Measurements from ENCODE around the gene ST3GAL4.
"Not testable (repeated sequence)": the region's sequence is repeated elsewhere in the genome, so short reads cannot be mapped to it uniquely, and the experiment has no call there.

Gene ST3GAL4, protein sequence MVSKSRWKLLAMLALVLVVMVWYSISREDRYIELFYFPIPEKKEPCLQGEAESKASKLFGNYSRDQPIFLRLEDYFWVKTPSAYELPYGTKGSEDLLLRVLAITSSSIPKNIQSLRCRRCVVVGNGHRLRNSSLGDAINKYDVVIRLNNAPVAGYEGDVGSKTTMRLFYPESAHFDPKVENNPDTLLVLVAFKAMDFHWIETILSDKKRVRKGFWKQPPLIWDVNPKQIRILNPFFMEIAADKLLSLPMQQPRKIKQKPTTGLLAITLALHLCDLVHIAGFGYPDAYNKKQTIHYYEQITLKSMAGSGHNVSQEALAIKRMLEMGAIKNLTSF

DNA sequence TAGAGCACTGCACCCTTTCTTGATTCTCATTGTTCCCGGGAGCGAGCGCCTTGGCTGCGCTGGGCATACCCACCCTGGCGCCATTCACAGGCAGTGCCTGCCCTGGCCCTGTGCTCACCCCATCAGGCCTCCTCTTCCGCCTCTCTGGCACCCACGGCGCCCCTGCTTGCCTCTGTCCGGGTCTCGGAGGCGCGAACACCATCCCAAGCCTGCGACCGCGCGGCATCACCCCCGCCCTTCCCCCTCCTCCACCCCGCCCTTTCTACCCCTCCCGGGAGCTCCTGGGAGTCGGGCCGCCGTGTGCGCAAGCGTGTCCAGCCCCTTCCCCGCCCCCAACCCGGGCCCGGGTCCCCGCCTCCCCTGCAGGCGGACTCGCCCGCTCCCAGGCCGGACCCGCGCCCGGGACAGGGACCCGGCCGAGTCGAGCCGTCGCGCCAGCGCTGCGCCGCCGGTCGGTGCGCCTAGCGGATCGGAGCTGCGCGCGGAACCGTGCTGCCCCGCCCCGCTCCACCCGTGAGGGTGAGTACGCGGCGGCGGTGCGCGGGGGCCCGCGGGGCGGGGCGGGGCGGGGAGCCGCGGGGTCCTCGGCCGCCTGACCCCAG is at the start of gene ST3GAL4:
ST3GAL4 (plus strand) TSS at position 363 of the 602 bp plus-strand sequence. CDS start 50,470 bp downstream, outside the sequence.
- no peak for DNase-seq (ENCODE audit: low read depth)

DNA sequence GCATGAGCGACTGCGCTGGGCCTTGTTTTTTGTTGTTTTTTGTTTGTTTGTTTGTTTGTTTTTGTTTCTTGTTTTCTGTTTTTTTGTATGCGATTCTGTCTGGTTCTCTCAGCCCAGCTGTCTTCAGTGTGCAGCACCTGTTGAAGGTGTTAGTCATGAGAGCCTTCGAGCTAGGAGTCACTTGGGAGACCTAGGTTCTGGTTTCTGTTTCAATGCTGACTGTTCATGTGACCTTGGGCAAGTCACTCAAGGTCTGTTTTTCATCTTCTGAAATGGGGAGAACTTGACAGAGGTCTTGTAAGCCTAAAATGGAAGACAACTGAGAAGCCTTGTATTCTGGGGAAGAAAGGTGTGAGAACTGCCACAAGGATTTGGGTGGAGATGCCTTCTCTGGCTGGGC is 49.8 kb upstream of the ST3GAL4 start:
- DNase-seq (ENCODE audit: low read depth) = no peak

DNA sequence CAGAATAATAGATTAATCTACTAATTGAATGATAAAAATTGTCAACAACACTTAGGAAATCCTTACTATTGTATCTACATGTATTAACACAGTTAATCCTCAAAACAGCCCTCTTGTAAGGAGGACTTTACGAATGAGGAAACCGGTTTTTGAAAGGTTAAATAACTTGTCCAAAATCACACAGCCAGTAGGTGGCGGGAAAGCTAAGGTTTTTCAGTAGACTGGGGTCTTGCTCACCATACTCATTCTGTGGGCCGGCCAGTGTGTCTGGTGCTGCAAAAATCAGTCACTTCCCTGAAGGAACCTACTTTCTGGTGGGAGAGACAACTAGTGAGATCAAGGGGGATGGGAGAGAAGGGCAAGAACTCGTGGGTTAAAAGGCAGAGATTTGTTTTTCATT is 47.8 kb upstream of the ST3GAL4 start:
- peak; percentile 28 for DNase-seq (ENCODE audit: low read depth)

DNA sequence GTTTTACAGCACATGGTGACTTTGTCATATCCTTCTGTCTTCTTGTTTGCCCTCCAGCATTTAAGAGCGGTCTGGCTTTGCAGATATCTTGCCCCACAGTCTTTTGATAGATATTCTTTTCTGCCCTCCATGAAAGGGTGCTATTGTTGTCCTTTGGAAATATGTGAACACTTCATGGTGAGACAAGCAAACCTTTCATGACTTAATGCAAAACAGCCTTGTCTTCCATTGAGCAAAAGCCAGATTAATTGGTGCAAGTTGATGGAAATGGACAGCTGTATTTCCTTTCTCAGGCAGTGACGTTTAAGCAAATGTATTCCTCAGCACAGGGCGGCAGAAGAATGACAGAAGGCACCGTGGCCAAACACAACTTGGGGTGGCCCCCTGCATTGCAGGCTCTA is 47.2 kb upstream of the ST3GAL4 start:
- DNase-seq (ENCODE audit: low read depth) = no peak

DNA sequence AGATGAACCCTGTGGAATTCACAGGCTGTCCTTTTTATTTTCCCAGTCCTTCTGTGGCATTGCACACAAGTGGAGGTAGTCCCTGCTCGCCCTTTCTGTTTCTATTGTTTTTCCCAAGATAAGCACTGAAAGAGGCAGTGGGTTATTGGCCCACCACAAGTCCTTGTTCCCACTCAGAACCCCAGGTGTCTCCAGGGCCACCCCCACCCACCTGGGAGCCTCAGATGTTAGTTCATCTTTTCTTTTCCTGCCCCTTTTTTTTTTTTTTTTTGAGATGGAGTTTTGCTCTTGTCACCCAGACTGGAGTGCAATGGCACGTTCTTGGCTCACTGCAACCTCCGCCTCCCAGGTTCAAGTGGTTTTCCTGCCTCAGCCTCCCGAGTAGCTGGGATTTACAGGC is 46.7 kb upstream of the ST3GAL4 start:
- not testable (repeated sequence) for DNase-seq (ENCODE audit: low read depth)

DNA sequence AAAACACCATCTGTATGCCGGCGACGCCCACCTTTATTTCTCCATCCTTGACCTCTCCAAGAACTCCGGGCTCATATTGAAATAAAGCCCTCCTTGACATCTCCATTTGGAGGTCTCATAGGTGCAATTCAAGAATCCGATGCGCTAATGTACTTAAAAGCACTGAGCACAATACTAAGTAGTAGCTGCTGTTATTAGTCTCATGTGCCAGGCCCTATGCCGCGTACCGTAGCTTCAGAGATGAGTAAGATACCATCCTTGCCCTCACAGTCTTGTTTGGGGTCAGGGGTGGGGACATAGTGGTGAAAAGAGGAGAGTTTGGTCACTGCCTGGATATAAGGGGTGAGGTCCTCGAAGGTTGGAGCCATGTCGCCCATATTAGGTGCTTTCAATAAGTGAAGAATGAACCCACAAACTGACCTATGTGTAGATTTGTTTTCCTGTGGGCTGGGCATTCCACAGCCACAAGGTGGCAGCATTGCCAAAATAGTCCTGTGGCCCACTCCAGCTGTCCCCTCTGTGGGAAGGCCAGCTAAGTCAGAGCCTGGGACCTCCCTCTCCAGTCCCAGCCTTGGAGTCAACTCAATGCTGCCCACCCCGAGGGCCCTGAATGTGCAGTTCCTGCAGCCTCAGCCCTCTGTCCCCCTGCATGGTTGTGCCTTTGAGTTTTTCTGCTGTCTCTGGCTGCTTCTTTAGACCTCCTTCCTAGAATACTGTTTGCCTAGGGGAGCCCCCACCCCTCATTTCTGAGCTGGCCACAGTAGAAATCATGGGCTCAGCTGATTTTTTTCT is 45.1 kb upstream of the ST3GAL4 start:
- peak; percentile 51 for DNase-seq (ENCODE audit: low read depth)

DNA sequence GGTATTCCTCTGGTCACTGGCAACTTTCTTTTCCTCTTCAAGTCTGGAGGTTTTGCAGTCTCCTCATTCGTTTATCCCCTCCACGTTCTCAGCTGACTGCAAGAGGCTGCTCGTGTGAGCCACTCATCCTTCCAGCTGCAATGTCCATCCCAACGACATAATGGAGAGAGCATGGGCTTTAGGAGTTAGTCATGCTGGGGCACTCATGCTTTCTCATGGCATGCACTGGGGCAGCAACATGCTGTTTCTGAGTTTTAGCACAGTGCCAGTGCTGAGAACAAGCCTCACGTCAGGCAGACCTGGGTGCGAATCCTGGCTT is 44.5 kb upstream of the ST3GAL4 start:
- DNase-seq (ENCODE audit: low read depth) = no peak

DNA sequence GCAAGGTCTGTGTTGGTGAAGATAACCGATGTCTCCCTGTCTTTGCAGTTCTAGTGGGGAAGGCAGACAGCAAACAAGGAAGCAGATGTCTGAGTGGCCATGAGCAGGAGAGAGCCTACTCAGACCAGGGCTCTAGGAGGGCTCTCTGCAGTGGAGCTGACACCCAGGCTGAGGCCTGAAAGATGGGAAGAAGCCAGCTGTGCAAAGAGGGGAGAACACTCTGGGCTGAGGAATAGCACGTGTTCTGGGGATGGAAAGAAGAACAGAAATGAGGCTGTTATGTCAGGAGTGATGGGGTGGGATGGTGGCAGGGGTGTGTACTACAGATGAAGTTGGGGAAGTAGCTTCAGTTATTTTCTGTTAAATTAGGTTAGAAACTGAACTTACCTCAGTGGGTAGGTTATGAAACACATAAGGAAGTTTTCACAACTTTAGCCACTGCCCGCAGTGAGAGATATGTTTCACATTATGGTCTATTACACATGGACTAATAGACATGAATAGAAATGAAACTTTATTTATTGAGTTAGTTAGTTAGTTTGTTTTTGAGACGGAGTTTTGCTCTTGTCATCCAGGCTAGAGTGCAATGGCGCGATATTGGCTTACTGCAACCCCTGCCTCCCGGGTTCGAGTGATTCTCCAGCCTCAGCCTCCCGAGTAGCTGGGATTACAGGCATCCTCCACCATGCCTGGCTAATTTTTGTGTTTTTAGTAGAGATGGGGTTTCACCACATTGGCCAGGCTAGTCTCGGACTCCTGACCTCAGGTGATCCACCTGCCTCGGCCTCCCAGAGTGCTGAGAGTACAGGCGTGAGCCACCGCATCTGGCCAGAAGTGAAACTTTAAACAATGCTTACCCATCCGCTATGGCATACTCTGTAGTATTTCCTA is 43.8 kb upstream of the ST3GAL4 start:
- DNase-seq (ENCODE audit: low read depth) = no peak

DNA sequence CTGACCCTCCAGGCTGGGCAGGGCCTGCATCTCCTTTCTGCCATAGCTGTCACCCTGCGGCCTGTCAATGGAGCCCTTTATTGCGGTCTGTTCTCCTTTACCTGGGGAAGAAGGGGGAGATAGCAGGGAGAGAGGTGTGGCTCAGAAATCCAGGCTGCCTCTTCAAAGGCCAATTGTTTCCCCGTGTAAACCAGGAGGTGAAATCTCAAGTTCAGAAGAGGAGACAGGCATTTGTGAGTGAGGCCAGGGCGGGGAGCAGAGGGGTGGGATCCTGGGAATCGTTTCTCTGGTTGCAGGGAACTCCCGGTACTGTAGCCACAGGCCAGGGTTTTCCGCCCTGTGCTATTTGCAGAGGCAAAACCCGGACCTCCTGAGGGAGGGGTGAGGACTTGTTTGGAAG is 42.5 kb upstream of the ST3GAL4 start:
- no peak for DNase-seq (ENCODE audit: low read depth)

DNA sequence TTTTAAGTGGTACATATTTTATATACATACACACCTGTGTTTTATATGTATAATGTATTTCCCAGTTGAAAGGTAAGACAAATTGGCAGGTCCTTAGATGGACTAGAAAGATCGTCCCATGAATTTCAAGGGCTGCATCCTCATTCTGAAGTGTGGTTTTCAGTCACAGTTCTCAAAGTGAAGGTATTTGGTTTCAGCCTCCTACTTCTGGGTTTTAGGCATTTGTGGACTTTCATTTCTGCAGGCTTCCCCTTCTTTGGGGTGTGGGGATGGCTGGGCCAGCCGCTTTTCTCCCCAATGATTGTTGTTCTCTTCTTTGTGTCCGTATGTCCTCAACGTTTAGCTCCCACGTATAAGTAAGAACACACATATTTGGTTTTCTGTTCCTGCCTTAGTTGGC is 41.7 kb upstream of the ST3GAL4 start:
- no peak for DNase-seq (ENCODE audit: low read depth)

DNA sequence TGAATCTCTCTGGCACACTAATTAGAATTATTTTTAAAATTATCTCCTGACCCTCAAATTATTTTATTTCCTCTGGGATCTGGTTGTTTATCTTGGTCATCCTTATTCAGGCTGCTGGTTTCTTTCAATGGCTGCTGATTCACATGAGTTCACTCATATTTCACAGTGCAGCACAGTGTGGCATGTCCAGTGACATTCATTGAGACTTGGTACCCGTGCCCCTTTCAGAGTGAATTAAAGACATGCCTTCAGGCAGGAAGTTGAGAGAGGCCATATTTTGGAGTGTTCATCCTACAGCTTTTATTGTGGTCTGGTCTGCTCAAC is 38.1 kb upstream of the ST3GAL4 start:
- DNase-seq (ENCODE audit: low read depth) = no peak

DNA sequence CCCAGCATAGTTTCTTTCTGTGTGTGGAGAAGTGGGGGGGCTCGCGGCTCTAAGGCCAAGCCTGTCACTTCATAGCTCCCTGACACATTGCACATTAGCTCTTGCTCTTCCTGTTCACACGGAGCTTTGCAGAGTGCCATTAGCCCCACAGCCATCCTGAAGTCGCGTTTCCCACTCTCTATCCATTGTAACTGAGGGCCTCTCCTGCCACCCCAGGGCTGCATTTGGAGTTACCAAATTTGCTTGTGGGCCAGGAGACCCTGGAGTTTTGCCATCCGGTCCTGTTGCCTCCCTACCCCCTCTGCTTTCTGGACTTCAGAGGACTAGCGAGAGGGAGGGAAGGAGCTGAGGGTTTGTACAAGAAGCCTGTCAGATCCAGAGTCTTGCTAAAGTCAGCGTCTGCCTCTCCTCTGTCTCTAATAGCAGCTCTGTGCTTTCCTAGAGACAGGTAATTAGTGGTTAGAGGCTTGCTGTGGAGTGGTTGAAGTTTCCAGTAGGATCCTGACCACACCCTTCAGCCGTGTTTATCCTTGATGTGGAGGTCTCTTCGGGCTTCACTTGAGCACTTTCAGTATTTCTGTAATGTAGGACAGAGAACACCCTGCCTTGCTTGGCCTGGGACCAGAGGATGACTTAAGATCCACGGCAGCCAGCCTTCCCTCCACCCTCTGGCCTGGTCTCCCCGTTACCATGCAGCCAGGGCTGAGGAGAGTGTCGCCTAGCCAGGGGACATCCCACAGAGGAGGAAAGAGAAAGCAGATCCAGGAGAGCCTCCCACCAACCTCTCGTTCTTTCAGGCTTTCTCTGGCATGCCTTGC is 37.5 kb upstream of the ST3GAL4 start:
- DNase-seq (ENCODE audit: low read depth) = peak; percentile 90

DNA sequence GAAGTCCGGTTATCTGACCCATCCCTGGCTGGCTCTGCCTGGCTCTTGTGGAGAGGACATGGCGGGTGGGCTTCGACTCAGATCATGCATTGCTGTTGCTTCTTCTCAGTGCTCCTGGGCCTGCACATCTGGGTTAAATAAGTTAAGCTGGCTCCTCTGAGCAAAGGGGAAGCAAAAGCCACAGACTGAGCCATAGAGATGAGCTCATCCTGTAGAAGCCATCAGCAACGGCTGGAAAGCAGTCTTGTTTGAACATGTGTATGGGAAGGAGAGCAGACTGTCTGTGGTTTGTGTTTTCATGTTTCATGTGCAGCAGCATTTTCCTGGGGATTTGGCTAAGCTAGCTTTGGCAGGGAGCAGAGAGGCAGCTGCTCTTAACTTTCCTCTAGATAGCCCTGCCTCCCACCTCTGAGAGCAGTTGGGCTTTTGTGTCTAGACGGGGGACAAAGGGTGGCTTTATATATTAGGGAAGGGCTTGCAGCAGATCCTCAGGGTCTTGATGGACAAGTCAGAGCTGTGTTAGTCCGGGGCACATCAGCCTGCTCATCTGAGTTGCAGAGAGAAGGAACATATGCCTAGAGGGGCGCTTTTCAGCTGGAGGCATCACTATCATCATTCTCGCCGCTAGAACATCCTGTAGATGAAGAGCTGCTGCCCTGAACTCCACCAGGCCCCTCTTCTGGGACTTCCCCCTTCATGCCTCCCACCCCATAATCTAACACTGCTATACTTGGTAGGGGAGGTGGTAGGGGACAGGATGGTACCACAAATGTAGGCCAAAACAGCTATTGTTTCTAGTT is 36.7 kb upstream of the ST3GAL4 start:
- DNase-seq (ENCODE audit: low read depth) = peak; percentile 94

DNA sequence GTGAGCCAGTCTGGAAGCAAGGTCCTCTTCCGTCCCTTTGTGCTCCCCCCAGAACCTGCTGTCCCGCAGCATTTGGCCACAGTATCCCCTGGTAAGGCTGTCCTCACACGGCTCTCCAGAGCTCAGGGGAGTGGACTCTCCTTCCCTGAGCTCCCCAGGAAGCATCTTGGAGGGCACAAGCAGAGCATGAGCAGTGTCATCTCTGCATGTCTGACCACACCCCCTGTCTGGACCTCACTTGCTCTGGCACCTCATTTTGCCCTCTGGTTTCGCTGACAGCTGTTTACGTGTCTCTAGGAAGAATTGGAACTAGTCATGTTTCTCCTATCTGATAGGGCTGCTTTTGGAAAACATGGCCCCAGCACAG is 36.1 kb upstream of the ST3GAL4 start:
- DNase-seq (ENCODE audit: low read depth) = no peak

DNA sequence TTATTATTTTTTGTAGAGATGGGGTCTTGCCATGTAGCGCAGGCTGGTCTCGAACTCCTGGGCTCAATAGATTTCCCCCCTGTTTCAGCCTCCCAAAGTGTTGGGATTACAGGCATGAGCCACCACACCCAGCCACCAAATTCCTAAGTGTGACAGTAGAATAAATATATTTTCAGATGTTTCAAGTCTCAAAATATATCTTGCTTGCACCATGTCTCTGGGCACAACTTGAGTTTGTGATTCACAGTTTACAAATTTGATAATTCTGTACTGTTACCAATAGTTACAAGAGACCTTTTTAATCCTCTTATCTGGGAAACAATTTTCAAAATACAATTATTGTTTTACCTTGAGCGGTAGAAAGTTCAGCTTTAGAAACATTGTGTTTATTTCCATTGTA is 32.5 kb upstream of the ST3GAL4 start:
- DNase-seq (ENCODE audit: low read depth) = no peak

DNA sequence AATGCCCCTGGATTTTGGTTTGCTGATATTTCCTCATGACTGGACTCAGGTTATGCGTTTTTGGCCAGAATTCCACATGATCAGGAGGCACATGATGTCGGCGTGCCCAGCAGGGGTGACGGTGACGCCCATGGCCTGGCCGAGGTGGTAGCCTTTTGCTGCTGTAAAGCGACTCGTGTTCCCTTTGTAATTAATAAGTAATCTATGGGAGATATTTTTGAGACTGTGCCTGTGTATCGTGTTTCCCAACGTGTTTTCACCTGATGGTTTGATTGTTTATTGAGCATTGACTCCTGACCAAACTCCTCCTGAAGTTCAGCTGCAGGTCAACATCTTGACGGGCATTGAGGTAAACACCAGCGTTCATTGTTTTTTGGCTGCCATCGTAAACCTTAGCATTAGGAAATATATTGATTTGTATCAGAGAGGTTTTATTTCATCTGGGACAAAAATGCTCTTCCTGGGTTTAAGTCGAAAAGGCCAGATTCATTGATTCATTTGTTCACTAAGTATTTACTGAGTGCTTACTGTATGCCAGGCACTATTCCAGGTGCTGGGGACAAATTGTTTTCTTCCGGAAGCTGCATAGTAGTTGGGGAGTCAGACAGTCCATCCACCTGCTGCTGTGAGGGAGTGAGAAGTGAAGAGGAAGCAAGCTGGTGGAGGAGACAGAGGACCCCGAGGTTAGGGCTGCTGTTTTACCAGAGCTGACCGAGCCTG is 28.0 kb upstream of the ST3GAL4 start:
- DNase-seq (ENCODE audit: low read depth) = no peak

DNA sequence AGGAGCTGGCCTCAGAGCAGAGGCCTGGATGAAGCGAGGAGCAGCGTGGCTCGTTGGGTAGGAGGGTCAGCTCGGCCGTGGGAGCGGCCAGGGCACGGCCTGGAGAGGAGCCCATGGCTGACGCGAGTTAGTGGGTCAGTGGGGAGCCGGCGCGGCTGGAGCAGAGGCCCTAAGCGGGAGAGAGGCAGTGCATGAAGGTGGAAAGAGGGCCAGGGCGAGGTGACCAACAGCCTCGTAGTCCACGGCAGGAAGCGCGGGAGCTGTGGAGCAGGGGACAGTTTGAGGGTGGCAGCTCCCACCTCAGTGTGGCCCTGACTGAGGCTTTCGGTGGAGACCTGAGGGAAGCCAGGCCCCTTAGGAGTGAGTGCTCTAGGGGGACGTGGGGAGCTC is 27.5 kb upstream of the ST3GAL4 start:
- no peak for DNase-seq (ENCODE audit: low read depth)

DNA sequence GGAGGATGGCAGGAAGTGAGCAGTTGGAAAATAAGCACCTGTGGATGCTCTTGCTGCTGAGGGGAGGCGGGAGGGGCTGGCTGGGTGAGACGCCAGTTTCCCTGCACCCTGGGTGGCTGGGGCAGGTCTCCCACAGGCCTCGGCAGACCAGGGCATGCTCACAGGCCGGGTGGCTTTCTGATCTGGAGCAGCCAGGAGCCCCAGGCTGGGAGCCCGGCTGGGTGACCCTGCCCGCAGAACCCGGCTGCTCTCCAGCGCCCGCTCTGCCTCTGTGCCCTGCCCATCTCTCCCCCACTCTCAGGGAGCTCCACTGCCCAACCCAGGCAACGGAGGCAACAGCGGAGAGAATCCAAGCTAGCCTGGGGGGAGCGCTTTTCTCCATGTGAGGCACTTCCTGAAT is 27.0 kb upstream of the ST3GAL4 start:
- no peak for DNase-seq (ENCODE audit: low read depth)

DNA sequence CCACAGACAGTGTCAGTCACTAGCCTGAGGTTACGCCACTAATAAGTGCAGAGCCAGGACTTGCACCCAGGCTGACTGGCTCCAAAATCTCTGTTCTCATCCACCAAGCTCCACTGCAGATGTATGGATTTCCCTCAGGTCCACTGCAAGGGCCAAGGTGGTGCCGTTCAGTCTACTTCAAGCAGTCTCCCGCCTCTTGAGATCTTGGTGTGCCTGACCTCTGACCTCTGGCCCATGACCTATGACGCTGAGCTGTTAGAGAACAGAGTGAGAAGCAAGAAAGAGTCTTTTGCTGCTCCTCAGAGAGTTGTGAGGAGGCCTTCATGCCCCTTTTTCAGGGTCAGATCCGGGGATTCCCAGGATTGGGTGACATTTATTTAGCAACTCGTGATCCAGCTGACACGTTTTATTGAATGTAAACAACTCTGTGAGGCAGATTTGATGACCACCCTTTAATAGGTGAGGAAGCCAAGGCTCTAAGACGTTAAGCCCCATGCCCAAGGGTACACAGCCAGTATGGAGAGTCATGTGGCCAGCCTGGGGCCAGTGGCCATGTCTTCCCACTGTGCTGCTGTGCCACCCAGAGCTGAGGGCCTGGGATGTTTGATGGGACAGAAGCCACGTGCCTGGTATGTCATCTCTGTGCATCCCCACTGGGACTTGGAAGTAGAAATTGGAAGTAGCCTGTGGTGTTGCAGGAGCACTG is 26.4 kb upstream of the ST3GAL4 start:
- DNase-seq (ENCODE audit: low read depth) = no peak

All from fibroblast of the conjunctiva (primary cell).